ENCODE measurements around the gene MAP2. TPM values are rescaled to one million over a fixed set of nuclear protein-coding genes. Genes with fewer than 3 reads are reported as not detected.

MAP2 gene
- total RNA-seq, 2 experiments from 2014 or later, result not detected

DNA sequence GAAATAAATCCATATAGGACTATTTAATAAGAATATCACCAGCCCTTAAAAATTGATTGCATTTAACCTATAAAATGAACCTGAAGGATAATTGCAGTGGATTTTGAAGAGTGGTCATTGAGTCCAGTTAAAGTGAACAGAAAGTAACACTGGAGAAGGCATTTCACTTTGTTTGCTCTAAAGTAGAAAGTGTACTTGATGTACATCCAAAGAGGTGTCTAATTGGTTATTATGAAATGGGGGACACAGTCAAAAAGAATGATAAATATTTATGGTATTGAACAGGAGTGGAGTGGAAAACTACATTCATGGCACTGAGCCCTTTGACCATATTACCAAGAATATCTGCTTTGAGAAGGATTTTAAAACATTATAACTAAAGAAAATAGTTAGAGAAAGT lies 28.2 kb upstream of the MAP2 start:
- Mint-ChIP-seq H3K4me3 (no peak overlapping the region), H3K36me3 (ENCODE audit: low read depth) (no peaks in the 10 kb centered on the region), H3K27ac (no peak overlapping the region), H3K27me3 (ENCODE audit: low read depth) (no peaks in the 10 kb centered on the region), H3K4me1 (ENCODE audit: low read depth) (no peaks in the 10 kb centered on the region), H3K9me3 (ENCODE audit: insufficient read depth) (no peaks in the 10 kb centered on the region)
- ChIA-PET CTCF (no interaction called here), POLR2A (no interaction called here)
- DNase-seq, result no peak
- ATAC-seq, result no peak

DNA sequence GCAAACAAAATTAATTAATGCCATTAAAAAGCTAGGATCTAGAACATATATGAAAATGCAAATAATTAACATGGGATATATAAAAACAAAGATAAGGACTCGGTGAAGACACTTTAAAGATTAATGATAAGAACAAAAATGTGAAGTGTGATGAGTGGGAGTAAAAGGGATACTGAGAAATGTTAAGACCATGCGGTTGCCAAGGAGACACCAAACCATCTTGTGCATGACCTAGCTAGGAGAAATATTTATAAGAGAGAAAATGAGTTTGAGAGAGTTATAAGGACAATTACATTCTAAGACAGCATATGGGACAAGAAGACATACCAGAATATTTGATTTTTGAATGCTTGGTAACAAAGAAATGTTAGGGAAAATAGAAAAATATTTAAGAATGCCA lies 25.4 kb upstream of the MAP2 start:
- no peaks in the 10 kb centered on the region for H3K36me3 Mint-ChIP-seq (ENCODE audit: low read depth)
- DNase-seq, result no peak
- POLR2A ChIA-PET, result no interaction called here

GRCh38 chr2:209401788-209402187 lies 22.1 kb upstream of the MAP2 start:
- no peaks in the 10 kb centered on the region for H3K27me3 Mint-ChIP-seq (ENCODE audit: low read depth)
- H3K27ac Mint-ChIP-seq, result no peak overlapping the region
- POLR2A ChIA-PET, result no interaction called here
- H3K36me3 Mint-ChIP-seq (ENCODE audit: low read depth), result no peaks in the 10 kb centered on the region
- no peaks in the 10 kb centered on the region for H3K4me1 Mint-ChIP-seq (ENCODE audit: low read depth)
- DNase-seq (no peak), ATAC-seq (no peak)
- H3K9me3 Mint-ChIP-seq (ENCODE audit: insufficient read depth), result no peaks in the 10 kb centered on the region
- no peak overlapping the region for H3K4me3 Mint-ChIP-seq
- CTCF ChIA-PET, result no interaction called here

More for the DNA sequence above, 25.4 kb upstream of the MAP2 start:
- H3K27ac Mint-ChIP-seq, result no peak overlapping the region
- H3K9me3 Mint-ChIP-seq (ENCODE audit: insufficient read depth), result no peaks in the 10 kb centered on the region
- no peak overlapping the region for H3K4me3 Mint-ChIP-seq
- ATAC-seq, result no peak
- H3K4me1 Mint-ChIP-seq (ENCODE audit: low read depth), result no peaks in the 10 kb centered on the region
- CTCF ChIA-PET, result interaction anchor here (0.9 kb wide), 1 partner anchor 64 kb away, joined by 3 read pairs; no protein-coding TSS in a partner anchor
- no peaks in the 10 kb centered on the region for H3K27me3 Mint-ChIP-seq (ENCODE audit: low read depth)

DNA sequence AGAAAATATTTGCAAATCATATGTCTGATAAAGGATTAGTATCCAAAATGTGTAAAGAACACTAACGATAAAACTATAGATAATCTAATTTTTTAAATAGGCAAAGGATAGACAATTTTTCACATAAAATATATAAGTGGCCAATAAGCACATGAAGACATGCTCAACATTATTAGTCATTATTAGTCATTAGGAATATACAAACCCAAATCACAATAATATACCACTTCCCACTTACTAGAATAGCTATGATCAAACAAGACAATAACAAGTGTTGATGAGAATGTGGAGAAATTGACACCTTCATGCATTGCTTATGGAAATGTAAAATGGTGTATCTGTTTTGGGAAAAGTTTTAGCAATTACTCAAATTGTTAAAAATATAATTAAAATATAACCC lies 12.6 kb upstream of the MAP2 start:
- no peaks in the 10 kb centered on the region for H3K9me3 Mint-ChIP-seq (ENCODE audit: insufficient read depth)
- no peak overlapping the region for H3K27ac Mint-ChIP-seq
- ATAC-seq, result no peak
- H3K27me3 Mint-ChIP-seq (ENCODE audit: low read depth), result no peaks in the 10 kb centered on the region
- ChIA-PET POLR2A (no interaction called here), CTCF (no interaction called here)
- no peak overlapping the region for H3K4me3 Mint-ChIP-seq
- no peaks in the 10 kb centered on the region for H3K36me3 Mint-ChIP-seq (ENCODE audit: low read depth)
- no peaks in the 10 kb centered on the region for H3K4me1 Mint-ChIP-seq (ENCODE audit: low read depth)
- DNase-seq, result no peak

DNA sequence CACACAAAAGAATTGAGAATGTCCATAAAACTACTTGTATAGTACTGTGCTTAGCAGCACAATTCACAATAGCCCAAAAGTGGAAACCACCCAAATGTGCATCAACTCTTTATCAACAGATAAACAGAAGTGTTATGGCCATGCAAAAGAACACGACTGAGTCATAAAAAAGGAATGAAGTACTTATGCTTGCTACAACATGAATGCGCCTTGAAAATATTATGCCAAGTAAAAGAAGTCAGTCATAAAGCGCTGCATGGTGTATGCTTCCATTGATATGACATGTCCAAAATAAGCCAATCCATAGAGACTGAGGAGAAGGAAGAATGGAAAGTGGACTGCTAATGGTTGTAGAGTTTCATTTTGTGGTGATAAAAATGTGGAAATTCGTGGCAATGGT lies 12.1 kb upstream of the MAP2 start:
- H3K27ac Mint-ChIP-seq, result no peak overlapping the region
- ChIA-PET CTCF (no interaction called here), POLR2A (no interaction called here)
- ATAC-seq, result no peak
- no peaks in the 10 kb centered on the region for H3K36me3 Mint-ChIP-seq (ENCODE audit: low read depth)
- H3K27me3 Mint-ChIP-seq (ENCODE audit: low read depth), result no peaks in the 10 kb centered on the region
- DNase-seq, result no peak
- no peaks in the 10 kb centered on the region for H3K9me3 Mint-ChIP-seq (ENCODE audit: insufficient read depth)
- no peaks in the 10 kb centered on the region for H3K4me1 Mint-ChIP-seq (ENCODE audit: low read depth)
- no peak overlapping the region for H3K4me3 Mint-ChIP-seq

GRCh38 chr2:209413311-209414014 lies 10.4 kb upstream of the MAP2 start:
- CTCF ChIA-PET, result no interaction called here
- Mint-ChIP-seq H3K27me3 (ENCODE audit: low read depth) (no peaks in the 10 kb centered on the region), H3K4me1 (ENCODE audit: low read depth) (no peaks in the 10 kb centered on the region)

GRCh38 chr2:209416913-209417312 lies 6.9 kb upstream of the MAP2 start:
- Mint-ChIP-seq H3K27ac (no peak overlapping the region), H3K27me3 (ENCODE audit: low read depth) (no peaks in the 10 kb centered on the region), H3K9me3 (ENCODE audit: insufficient read depth) (no peaks in the 10 kb centered on the region), H3K4me1 (ENCODE audit: low read depth) (no peaks in the 10 kb centered on the region), H3K4me3 (no peak overlapping the region), H3K36me3 (ENCODE audit: low read depth) (no peaks in the 10 kb centered on the region)
- ChIA-PET CTCF (interaction anchor here (0.7 kb wide), 1 partner anchor 23 kb away, joined by 3 read pairs; no protein-coding TSS in a partner anchor), POLR2A (no interaction called here)
- no peak for DNase-seq
- no peak for ATAC-seq

More at GRCh38 chr2:209413311-209414014, 10.4 kb upstream of the MAP2 start:
- no peak for DNase-seq
- POLR2A ChIA-PET, result no interaction called here
- Mint-ChIP-seq H3K9me3 (ENCODE audit: insufficient read depth) (no peaks in the 10 kb centered on the region), H3K36me3 (ENCODE audit: low read depth) (no peaks in the 10 kb centered on the region), H3K4me3 (no peak overlapping the region), H3K27ac (no peak overlapping the region)
- ATAC-seq, result no peak

- Mint-ChIP-seq H3K4me1 (ENCODE audit: low read depth) (peaks cover 13% of the 10 kb centered on the region), H3K27ac (no peak overlapping the region), H3K9me3 (ENCODE audit: insufficient read depth) (no peaks in the 10 kb centered on the region), H3K4me3 (no peak overlapping the region), H3K27me3 (ENCODE audit: low read depth) (peaks cover 15% of the 10 kb centered on the region), H3K36me3 (ENCODE audit: low read depth) (no peaks in the 10 kb centered on the region)
- DNase-seq (no peak), ATAC-seq (no peak)
- CTCF ChIA-PET, result interaction anchor here (0.6 kb wide), 1 partner anchor 87 kb away, joined by 3 read pairs; no protein-coding TSS in a partner anchor
- POLR2A ChIA-PET, result no interaction called here
Observed at GRCh38 chr2:209422191-209422754, 1.6 kb upstream of the MAP2 start.

DNA sequence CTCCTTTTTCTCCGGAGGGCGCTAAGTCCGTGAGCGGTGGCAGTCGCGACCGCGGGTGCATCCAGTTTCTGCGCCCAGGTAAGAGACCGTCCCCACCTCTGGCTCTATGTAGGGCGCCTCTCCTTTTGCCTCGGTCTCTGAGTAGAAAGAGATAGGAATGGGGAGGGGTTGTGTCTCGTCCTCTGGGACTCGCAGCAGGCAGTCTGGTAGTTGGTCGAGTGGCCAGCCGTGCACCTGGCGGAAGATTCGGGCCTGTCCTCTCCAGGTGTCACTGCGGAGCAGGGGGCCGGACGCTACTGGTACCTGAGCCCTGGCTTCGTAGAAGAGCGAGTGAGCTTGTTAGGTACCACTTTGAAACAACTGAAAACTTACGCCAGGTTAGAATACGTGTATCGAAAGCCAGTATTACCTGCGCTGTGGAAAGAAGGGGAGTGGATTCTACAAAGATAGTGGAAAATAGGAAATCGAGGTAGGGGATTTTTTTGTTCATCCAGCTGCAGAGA lies 403 bp downstream of the MAP2 start:
- no peak overlapping the region for H3K27ac Mint-ChIP-seq

DNA sequence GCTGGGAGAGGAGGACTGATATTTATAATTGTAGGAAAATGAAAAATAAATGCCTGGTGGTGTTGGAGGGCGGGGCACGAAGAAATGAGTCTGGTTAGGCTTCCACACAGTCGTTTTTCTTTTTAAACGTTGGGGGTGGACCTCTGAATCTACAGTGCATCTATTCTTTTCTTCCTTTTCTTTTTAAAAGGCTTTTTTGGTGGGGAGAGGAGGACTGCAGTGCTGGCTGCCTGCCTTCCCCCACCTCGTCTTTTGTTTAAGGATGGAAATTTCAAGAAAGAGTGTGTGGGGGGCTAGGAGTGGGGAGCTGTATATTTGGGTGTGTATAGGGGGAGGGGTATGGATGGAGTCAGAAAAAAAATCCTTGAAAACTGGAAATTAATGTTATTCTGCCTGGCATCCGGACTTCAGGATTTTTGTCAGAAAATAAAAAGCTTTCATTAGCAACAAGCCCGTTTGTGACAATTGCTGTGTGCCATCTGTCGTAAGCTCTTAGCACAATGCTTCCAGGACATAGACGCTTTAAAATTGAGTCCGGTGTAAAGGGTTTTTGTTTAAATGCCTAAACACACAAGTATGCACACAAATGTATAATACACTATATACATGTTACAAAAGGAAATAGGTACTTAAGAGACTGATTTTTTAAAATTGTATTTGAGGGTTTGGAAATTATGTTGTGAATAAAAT lies 1.1 kb downstream of the MAP2 start:
- Mint-ChIP-seq H3K27me3 (ENCODE audit: low read depth) (peaks cover 20% of the 10 kb centered on the region), H3K36me3 (ENCODE audit: low read depth) (no peaks in the 10 kb centered on the region), H3K4me1 (ENCODE audit: low read depth) (peaks cover 13% of the 10 kb centered on the region), H3K27ac (no peak overlapping the region), H3K4me3 (peak overlapping the region; percentile 64), H3K9me3 (ENCODE audit: insufficient read depth) (no peaks in the 10 kb centered on the region)
- ChIA-PET POLR2A (interaction anchor here (0.6 kb wide), 1 partner anchor 69 kb away, joined by 3 read pairs; no protein-coding TSS in a partner anchor), CTCF (interaction anchor here (0.8 to 2.2 kb wide), 5 partner anchors 19 to 774 kb away, joined by 3 to 9 read pairs (median 5); no protein-coding TSS in a partner anchor)
- ATAC-seq (no peak), DNase-seq (no peak)

More for the DNA sequence above, 403 bp downstream of the MAP2 start:
- ChIA-PET POLR2A (interaction anchor here (0.6 kb wide), 1 partner anchor 69 kb away, joined by 3 read pairs; no protein-coding TSS in a partner anchor), CTCF (interaction anchor here (0.8 to 2.2 kb wide), 5 partner anchors 18 to 155 kb away, joined by 3 to 9 read pairs (median 4); no protein-coding TSS in a partner anchor)
- DNase-seq (no peak), ATAC-seq (peak; percentile 35)
- Mint-ChIP-seq H3K4me3 (peak overlapping the region; percentile 64), H3K4me1 (ENCODE audit: low read depth) (peaks cover 13% of the 10 kb centered on the region), H3K9me3 (ENCODE audit: insufficient read depth) (no peaks in the 10 kb centered on the region), H3K36me3 (ENCODE audit: low read depth) (no peaks in the 10 kb centered on the region), H3K27me3 (ENCODE audit: low read depth) (peaks cover 20% of the 10 kb centered on the region)

DNA sequence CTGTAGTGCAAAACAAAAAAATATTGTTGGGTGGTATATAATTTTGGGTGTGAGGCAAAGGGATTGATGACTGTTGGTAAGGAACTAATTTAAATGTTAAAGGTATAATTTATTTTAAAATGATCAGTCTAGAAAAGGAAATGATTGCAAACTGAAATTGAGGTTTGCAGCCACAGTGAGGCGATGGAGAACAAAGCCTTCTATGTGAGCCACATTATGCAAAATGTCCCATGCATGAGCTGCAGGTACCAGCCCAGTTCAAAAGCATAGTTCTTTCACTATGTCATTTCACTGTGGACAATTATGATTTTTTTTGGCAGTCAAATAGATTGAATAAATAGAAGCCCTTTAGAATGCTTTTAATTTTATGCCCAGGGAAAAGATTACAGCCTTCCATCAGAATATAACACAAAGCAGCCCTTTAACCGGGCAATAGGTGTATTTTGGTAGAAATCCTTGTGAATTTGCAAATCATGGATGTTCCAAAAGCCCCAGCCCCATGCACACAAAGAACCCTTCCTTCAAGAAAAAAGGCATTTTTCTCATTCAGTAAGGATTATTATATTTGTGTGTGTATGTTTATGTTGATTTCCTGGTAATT lies 1.7 kb downstream of the MAP2 start:
- ATAC-seq (no peak), DNase-seq (no peak)
- peaks cover 13% of the 10 kb centered on the region for H3K4me1 Mint-ChIP-seq (ENCODE audit: low read depth)
- H3K27me3 Mint-ChIP-seq (ENCODE audit: low read depth), result peaks cover 20% of the 10 kb centered on the region
- H3K4me3 Mint-ChIP-seq, result no peak overlapping the region
- no peak overlapping the region for H3K27ac Mint-ChIP-seq
- POLR2A ChIA-PET, result no interaction called here
- H3K9me3 Mint-ChIP-seq (ENCODE audit: insufficient read depth), result no peaks in the 10 kb centered on the region
- CTCF ChIA-PET, result interaction anchor here (1.6 to 2.2 kb wide), 3 partner anchors 89 to 773 kb away, joined by 3 to 7 read pairs (median 5); no protein-coding TSS in a partner anchor
- H3K36me3 Mint-ChIP-seq (ENCODE audit: low read depth), result no peaks in the 10 kb centered on the region

All from activated CD8-positive, alpha-beta T cell treated with anti-CD3 and anti-CD28 coated beads, Interleukin-2, amount 10 ng/mL, durations not matched to agents 7 days and 5 days (primary cell).